ENCODE measurements around the gene NTN4.
"Not testable (repeated sequence)": the region's sequence is repeated elsewhere in the genome, so short reads cannot be mapped to it uniquely, and the experiment has no call there.

Gene NTN4

DNA sequence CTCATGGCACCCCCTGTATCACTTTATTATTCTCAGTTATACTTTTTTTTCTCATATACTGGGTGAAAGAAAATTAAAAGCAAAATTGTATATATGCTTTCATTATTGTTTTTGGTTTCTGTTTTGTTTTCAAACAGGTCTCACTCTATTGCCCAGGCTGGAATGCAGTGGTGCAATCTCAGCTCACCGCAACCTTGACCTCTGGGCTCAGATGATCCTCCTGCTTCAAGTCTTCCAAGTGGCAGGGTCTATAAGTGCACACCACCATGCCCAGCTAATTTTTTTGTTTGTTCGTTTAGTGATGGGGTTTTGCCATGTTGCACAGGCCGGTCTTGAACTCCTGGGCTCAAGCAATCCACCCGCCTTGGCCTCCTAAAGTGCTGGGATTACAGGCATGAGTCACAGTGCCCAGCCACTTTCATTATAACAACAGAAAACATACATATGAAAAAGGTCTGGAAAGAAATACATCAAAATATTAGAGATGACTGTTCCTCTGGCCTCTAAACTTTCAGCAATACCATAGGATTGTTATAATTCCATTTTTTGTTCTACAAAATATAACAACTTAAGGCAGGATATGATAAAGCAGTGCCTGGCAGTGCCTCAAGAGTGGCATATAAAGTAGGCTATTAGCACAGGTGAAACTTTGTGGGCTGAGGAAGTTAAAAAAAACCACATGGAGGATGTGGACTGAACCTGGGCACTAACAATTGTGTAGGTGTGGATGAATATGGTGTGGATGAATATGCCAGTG, 5.8 kb upstream of the NTN4 start:
- no peak for DNase-seq (ENCODE audit: low read depth in 2 of 2)

DNA sequence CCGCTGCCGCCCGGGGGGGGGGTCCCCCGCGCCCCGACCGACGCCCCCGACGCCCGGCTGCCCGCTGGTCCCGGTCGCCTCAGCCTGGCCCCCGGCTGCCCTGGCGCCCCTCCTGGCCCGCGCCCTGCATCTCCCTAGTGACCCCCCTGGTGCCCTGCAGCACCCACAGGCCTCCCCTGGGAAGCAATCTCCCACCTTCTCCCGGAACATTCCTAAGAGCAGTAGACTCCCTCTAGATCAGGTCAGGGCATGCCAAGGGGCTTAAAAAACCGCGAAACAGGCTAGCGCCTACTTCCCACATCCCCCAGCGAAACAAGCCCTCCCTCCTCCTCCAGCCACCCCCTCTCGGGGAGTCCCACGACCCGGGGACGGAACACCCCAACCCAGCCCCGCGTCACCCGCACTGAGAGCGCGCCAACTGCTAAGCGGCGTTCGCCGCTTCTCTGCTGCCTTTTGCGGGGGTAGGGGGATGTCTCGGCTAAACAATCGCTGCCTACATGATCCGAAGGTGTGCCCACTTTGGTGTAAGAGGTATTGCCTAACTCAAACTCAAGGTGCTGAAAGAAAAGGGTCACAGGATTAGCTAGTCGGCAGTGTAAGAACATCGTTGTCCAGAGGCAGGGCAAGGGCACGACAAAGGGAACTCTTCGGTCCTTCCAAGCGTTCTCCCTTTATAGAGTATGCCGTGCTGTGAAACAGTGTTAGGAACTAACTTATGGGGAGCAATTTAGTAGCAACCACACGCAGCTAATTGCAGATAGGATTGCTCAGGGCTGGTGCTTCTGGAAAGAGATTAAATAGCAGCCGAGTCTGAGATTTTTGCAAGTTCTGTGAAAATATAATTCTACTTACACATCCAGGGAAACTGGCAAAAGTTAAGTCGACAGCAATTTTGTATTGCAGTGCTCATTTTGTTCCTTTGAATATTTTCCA, 619 bp upstream of the NTN4 start:
- DNase-seq (ENCODE audit: low read depth in 2 of 2): peak; percentile 5 to 9

DNA sequence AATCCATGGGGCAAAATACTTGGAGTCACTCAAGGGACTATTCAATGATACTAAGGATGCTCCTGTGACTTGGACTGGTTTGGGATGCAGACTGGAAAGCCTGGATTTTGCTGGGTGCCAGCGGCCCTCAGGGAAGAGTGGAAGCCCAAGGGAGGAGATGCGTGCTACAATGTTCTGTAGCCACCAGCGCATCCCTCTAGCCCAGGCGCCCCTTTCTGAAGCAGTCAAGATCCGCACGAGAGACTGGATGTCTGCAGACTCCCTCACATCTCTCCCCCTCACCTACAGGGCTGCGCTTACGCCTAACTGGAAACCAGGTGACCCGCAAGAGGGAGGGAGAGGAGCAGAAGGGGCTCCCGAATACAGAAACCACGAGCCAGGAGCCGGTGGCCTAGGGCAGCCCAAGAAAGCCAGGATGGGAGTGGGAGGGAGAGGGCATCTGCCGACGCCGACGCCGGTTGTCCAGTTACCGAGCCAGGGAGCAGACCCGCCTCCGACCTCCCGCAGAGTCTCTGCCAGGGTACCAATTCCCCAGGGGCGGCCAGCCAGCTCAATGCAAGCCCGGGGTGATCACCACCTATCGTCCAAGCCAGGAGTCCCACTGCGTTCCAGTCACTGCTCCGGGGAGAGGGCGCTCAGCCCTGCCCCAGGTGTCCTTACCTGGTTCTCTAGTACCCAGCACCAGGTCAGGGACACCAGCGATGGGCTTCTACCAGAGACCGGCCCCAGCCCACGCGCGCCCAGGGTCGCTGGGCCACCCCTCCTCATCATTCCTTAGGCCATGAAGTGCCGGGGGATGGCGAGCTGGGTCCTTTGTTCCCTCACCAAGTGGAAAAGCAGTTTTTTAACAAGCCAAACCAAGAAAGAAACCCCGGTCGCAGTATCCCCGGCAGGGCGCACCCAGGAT, 1.2 kb downstream of the NTN4 start:
- no peak for DNase-seq (ENCODE audit: low read depth in 2 of 2)

DNA sequence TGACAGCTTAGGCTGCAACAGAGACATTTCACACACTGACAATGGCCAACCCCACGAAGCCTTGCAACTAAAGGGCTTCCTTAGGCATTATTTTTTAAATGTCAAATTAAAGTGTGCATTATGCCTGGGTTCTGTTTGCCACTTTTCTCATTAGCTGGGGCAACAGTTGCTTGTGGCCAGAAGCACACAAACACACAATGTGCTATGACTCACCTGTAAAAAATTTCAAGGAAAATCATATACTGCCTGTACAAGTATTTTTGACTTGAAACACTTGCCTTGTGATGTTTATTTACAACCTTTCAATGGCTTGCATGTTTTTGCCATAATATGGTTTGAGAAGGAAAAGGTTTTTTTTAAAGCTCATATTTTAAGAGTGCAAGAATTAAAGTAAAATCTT, 1.9 kb downstream of the NTN4 start:
- DNase-seq (ENCODE audit: low read depth in 2 of 2): no peak

DNA sequence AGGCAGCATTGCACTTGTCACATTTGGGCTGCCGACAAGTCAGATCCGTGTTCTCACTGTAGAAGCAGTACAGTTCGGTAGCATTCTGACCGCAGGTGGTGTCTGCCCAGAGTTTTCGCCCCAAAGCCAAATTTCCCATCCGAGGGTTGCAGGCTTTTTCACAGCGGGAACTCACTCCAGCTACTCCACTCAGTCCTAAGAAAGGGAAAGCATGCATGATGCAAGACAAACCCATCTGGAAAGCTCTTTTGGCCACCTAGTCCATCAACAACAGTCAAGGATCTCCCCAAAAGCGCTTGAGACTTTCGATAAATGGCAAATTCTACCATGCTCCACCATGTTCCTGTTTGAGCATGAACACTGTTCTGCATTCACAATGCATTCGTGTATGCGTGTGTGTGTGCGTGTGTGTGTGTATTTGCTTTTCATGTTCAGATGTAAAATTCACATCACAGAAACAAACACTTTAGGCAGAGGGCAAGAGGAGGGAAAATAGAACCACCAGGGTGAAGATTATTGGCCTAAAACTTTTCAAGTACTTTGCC, 3.2 kb downstream of the NTN4 start:
- DNase-seq (ENCODE audit: low read depth in 2 of 2): no peak

DNA sequence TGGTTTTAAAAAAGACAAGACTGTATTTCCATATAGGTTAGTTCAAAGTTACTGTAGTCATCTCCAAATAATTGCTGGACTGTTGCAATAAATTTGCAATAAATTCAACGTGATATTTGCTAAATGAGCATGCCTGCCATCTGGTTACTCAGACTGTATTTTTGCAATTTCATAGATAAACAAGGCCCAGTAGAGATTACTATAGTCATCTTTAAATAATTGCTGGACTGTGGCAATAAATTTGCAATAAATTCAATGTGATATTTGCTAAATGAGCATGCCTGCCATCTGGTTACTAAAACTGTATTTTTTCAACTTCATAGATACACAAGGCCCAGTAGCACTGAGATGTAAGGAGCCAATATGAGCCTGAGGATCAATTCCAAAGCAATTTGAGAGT, 5.6 kb downstream of the NTN4 start:
- no peak for DNase-seq (ENCODE audit: low read depth in 2 of 2)

DNA sequence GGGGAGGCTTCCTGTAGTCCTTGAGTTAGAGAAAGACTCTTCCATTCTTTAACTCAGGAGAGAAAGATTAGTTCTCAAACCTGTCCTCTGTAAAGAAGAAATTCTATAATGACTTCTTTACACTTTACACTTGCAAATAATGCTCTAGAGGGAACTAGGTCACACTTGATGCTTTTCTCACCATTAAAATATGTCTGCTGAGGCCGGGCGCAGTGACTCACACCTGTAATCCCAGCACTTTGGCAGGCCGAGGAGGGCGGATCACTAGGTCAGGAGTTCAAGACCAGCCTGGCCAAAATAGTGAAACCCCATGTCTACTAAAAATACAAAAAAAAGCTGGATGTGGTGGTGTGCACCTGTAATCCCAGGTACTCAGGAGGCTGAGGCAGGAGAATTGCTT, 6.3 kb downstream of the NTN4 start:
- DNase-seq (ENCODE audit: low read depth in 2 of 2): no peak

DNA sequence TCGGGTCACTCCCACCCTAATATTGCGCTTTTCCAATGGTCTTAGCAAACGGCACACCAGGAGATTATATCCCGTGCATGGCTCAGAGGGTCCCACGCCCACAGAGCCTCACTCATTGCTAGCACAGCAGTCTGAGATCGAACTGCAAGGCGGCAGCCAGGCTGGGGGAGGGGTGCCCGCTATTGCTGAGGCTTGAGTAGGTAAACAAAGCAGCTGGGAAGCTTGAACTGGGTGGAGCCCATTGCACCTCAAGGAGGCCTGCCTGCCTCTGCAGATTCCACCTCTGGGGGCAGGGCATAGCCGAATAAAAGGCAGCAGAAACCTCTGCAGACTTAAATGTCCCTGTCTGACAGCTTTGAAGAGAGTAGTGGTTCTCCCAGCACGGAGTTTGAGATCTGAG, 15.1 kb downstream of the NTN4 start:
- DNase-seq (ENCODE audit: low read depth in 2 of 2): not testable (repeated sequence)

DNA sequence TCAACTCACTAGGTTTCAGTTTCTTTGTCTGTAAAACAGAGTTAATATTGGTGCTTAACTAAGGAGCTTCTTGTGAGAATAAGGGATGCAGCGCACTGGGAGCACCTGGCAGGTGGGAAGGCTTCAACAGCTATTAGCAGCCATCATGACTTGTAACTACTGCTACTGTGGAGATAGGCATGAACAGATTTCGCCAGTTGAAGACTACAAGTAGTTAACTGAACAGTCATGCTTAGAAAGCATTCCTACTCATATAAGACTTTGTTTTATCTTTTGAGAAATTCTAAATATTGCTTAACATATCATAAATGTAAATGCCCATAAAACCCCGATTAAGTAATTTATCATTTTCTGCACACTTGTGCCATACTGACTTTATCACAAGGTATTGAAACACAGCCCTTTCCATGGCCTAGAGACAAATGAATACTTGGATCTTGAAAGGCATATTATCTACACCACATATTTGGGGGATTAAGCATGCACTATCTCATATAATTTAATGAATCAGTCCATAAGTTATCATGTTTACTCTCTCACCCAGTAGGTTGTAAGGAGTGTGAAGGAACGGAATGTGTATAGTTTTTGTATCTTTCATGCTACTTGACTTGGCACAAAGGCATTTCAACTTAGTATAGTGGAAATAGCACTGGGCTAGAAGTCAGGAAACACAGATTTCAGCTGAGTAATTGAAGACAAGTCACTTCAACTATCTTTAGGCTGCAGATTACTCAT, 16.1 kb downstream of the NTN4 start:
- DNase-seq (ENCODE audit: low read depth in 2 of 2): no peak

DNA sequence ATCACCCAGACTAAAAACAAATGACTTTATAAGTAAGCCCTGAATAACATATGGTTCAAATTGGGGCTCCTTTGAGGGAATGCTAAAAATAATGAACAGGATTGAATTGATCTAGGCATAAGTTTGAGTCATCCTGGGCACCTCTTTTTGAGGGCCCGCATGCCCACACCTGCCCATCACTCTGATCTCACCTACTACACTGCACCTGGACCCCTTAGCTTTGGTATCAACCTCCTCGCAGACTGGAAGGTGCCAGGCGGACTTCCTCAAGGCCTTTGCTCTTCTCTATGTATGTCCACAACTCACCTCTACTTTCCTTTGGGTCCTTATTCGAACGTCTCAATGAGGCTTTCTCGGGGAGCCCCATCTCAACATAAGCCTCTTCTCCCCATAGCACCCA, 17.2 kb downstream of the NTN4 start:
- DNase-seq (ENCODE audit: low read depth in 2 of 2): no peak

DNA sequence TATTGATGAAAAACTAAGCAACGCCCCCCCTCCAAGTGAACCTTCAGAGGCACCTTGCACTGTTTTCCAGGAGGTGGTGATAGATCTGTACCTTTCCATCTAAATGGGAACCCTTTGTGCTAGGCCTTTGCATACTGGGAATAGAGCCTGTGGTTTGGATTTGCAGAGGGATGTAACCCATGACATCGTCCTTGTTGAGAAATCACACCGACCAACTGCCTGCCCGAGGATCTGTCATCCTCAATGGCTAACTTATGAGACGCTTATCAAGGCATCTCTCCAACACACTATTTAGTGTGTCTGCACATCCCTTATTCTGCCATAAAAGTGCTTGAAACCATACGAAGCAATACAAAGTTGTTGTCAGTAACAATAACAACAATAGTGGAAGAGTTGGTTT, 22.9 kb downstream of the NTN4 start:
- no peak for DNase-seq (ENCODE audit: low read depth in 2 of 2)

DNA sequence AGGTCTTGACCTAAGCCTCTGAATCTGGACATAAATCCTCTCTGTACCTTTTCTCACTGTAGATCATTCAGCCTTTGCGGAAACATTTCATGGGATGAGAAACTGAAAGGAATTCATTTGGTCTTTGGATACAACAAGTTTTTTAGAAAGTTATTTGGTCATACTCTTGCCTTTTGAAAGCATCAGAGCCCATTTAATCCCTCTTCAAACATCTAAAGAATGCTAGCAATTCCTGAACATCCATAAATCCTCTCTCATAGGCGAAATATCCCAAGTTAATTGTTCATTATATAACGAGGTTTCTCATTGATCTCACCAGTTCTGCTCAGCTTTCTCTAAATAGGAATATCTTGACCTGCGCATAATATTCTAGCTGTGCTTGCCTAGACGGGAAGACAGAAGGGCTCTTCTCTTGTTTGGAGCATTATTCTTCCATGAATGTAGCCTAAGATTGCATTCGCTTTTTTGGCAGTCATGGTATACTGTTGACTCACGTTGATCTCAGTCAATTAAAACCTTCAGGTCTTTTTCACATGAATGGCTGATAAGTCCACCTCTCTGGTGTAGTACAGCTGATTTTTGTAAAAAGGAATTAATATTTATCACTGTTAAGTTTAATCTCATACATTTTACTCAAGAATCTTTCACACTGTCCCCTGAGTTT, 24.1 kb downstream of the NTN4 start:
- DNase-seq (ENCODE audit: low read depth in 2 of 2): no peak

DNA sequence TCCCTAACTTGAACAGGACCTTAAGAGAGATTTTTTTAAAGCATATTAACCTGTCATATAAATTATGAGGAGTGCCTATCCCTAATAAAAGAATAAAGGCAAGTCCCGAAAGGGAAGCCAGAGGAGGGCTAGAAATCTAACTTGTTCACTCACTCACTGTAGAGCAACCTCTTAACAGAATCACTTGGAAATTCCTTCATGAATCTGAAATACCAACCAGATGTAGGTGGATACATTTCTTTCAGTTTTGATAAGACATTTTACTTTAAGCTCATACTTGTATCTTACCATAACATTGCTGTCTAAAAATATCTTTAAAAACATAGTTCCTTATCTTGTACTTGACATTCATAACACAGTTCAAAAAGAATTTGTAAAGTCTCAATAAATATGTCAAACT, 25.7 kb downstream of the NTN4 start:
- no peak for DNase-seq (ENCODE audit: low read depth in 2 of 2)

DNA sequence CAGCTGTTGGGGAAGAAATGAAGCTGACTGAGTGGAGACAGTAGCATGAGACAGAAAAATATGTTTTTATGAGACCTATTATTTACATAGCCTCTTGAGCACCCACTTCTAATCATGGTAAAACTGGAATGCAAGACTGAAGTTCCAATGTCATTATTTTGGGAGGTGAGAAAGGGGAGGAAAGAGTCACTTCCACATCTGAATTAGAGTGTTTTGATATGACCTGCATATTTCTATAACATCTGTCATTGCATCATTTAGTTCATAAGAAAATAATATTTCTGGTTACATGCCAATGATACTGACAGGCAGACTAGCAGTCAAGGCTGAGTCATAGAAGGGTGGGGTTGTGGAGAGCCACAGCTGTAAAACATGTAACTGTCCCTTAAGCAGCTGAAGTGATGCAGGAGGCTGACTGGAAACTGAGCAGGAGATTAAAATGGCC, 26.7 kb downstream of the NTN4 start:
- DNase-seq (ENCODE audit: low read depth in 2 of 2): no peak

DNA sequence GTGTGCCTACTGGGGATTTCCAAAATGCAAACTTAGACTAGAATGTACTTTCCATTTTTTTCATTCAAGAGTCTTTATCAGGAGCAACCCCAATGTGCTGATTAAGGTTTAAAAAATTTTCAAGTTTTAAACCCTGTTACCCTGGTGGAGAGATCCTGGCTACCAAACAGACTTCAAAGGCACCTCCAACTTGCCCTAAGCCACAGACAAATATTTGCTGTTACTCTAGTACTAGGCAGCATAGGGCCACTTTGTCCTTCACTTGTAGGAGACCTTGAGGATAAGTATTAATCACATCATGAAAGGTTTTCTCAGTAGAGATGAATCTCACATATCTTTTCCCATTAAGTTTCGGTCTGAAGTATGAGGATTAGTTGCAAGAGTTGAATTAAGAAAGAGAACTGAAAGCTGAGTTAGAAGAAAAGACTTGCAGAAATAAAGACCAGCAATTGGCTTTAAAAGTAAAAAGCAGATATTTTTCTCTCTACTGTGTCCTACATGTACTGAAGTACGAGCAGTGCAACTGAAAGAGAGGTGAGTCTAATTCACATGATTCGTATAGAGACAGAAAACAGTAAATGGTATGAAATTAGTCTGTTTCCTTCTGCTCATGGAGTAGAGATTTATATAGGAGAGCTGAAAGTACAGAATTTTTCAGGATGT, 28.3 kb downstream of the NTN4 start:
- DNase-seq (ENCODE audit: low read depth in 2 of 2): no peak

DNA sequence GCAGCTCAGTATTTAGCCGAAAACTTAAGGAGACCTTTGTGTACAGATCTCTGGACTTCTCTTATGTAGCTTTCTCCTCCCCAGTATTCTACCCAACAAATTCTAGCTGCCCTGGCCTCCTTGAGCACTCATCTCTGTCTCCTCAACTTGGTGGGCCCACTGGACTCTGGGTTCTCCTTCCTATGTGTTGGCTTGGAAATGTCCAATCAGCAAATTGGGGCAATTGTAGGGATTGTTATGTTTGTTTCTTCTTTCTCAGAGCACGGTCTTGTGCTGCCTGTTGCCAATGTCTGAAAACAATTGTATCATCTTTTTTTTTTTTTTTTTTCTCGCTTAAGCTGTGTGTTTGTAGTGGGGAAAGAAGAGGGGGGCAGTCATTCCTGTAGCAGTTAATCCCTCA, 30.2 kb downstream of the NTN4 start:
- no peak for DNase-seq (ENCODE audit: low read depth in 2 of 2)

DNA sequence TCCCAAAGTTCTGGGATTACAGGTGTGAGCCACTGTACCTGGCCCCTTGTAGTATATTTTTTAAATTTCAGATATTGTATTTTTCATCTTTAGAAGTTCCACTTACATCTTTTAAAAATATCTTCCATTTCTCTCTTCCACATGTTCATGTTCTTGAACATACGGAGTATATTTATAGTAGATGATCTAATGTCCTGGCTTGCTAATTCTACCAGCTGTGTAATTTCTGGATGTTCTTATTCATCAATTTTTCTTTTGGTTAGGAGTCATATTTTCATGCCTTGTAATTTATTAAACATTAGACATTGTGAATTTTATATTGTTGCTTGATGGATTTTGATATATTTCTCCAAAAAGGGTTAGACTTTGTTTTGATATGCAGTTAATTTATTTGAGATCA, 30.8 kb downstream of the NTN4 start:
- no peak for DNase-seq (ENCODE audit: low read depth in 2 of 2)

DNA sequence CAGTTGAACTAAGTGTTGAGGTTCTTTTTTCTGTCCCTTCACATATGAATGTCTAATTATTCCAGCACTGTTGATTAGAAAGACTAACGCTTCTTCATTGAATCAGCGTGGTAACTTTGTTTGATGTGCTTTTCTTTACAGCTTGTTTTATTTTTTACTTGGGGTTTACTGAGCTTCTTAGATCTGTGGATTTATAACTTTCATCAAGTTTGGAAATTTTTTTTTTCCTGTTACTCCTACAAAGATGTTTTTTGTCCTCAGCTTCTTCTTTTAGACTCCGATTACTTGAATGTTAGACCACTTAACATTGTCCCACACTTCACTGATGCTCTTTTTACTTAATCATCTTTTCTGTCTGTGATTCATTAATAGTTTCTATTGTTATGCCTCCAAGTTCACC, 31.5 kb downstream of the NTN4 start:
- no peak for DNase-seq (ENCODE audit: low read depth in 2 of 2)

DNA sequence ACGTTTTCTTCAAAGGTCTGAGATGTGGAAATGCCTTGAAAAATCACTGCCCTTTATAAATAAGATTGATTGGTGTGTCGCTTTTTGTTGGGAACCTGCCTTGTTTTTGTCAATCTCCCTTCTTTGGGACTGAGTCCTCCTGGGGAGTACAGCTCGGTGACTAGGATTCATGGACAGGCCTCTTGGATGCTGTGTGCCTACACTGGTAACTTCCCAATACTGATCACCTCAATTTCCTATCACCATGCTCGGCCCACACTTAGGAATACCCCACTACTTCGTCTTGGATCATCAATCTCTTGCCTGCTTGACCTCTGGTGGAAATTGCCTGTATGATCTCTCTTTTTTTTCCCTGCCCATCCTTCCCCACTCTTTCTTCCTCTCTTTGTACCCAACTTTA, 34.2 kb downstream of the NTN4 start:
- no peak for DNase-seq (ENCODE audit: low read depth in 2 of 2)

DNA sequence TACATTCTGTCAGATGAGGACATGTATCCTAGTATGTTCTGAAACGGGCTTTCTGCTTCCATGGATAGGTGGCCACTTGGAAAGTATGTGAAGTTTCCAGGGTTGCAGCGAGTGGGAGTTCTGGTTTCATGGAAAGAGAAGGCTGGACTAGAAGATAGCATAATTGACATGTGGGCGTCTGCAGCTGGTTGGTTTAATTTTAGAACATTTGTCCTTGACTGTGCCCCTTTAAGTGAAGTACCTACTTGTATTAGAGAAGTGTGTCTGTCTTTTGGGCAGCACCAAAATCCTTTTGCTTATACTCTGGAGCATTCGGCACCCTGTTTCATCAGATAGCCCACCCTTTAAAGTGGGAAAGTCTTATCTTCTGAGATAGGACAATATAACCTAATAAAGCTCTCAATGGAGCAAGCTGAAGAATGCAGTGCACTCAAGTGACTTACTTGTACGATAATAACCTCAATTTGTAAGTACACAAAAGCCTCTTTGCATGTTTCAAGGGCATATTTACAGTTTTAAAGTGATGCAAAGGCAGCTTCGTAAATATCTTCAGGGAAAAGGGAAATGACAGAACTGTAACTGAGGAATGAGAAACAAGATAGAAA, 35.2 kb downstream of the NTN4 start:
- no peak for DNase-seq (ENCODE audit: low read depth in 2 of 2)
